Measurements from ENCODE around the gene PNLIPRP1. TPM values are rescaled to one million over a fixed set of nuclear protein-coding genes. Genes with fewer than 3 reads are reported as not detected.

Gene PNLIPRP1
- total and polyA plus RNA-seq, 10 of the 15 experiments (the other 5 are each of a cell fraction or from before 2014, with no cell fraction given), result 0.74 TPM; not detected in 9

- no peak overlapping the region for H3K4me2 ChIP-seq (ENCODE audit: control insufficient read depth, insufficient read depth)
- FAIRE-seq, result no peak
Measured at GRCh38 chr10:116627386-116627933, 36.7 kb downstream of the PNLIPRP1 start.

DNA sequence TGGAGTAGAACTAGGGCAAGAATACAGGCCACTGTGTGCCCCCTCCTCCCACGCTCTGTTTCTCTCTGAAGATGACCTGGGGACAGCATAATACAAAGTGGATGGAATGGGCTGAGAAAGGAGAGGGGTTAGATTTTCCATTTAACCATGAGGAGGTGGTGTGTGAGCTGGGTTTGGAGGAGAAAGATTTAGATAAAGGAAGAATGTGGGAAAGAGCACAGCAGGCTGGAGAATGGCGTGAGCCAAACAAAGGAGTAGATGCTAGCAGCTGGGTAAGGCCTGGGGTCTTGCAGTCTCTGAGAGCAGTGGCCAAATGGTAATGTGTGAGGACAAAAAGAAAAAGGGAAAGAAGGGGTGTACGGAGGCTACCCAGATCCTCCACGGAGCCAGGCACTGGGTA, 38.6 kb downstream of the PNLIPRP1 start:
- Histone ChIP-seq H3K4me2 (ENCODE audit: control insufficient read depth, insufficient read depth) (no peak overlapping the region), H3K27me3 (replicated peaks in 1 of 2; ENCODE audit: control insufficient read depth in 2 of 2, insufficient read depth in 2 of 2, low read length in 1 of 2) (no peaks in the 10 kb centered on the region; a peak in 2 of 4 replicates), H3K9me3 (replicated peaks; ENCODE audit: control insufficient read depth, insufficient read depth, low read length) (no peaks in the 10 kb centered on the region), H2AFZ (ENCODE audit: control insufficient read depth, low read depth, low read length) (no peak overlapping the region), H3K27ac (ENCODE audit: control insufficient read depth, insufficient read depth) (no peak overlapping the region), H3K4me1 (ENCODE audit: control insufficient read depth, insufficient read depth, low read length) (no peaks in the 10 kb centered on the region), H3K36me3 (ENCODE audit: control insufficient read depth in 2 of 2, insufficient read depth in 2 of 2, low read length in 1 of 2) (no peaks in the 10 kb centered on the region), H3K79me2 (ENCODE audit: control insufficient read depth, insufficient read depth, low read length) (no peaks in the 10 kb centered on the region), H4K20me1 (ENCODE audit: control insufficient read depth, insufficient read depth) (no peaks in the 10 kb centered on the region), H3K4me3 (no peak overlapping the region), H3K9ac (ENCODE audit: control insufficient read depth, insufficient read depth, low read length) (no peak overlapping the region)
- ChIA-PET RAD21 (ENCODE audit: unreplicated experiment) (no interaction called here), SMC1A (ENCODE audit: uncharacterized antibody, unreplicated experiment) (no interaction called here), POLR2A (no interaction called here), CTCF (no interaction called here)
- intact Hi-C loops (cut with micrococcal nuclease; ENCODE audit: unreplicated experiment), result no loop called here
- FAIRE-seq (no peak), ATAC-seq (no peak), DNase-seq (ENCODE audit: low read depth, low spot score) (no peak)
- 28% methylated on average over 4 of the region's 4 CpGs for WGBS (ENCODE audit: insufficient coverage, insufficient replicate concordance, low lambda C conversion rate, missing lambda C conversion rate)
- no peak for TF ChIP-seq MAX (IDR thresholded peaks at IDR 0.05; ENCODE audit: low read depth, low read length)
- TF ChIP-seq RAD21 (IDR thresholded peaks at IDR 0.05; ENCODE audit: insufficient read depth, low read depth, low read length), result no peak
- no peak for TF ChIP-seq GABPA (IDR thresholded peaks at IDR 0.05; ENCODE audit: low read depth)
- TF ChIP-seq LARP7 (IDR thresholded peaks at IDR 0.05), result no peak
- TF ChIP-seq BCL3 (IDR thresholded peaks at IDR 0.05; ENCODE audit: borderline replicate concordance, insufficient read depth, low read depth, low read length, poor library complexity, severe bottlenecking), result no peak
- TF ChIP-seq CTCF (IDR thresholded peaks at IDR 0.05 in 2 of 3, conservative IDR thresholded peaks at IDR 0.05 in 1 of 3; ENCODE audit: control insufficient read depth in 2 of 3, extremely low read depth in 1 of 3, insufficient read depth in 1 of 3, low read depth in 3 of 3, low read length in 3 of 3), result no peak
- no peak for TF ChIP-seq HDAC6 (IDR thresholded peaks at IDR 0.05; ENCODE audit: unreplicated experiment)
- no peak for TF ChIP-seq NFYA (IDR thresholded peaks at IDR 0.05; ENCODE audit: borderline replicate concordance, low read depth, low read length)
- TF ChIP-seq MYB (IDR thresholded peaks at IDR 0.05; ENCODE audit: borderline replicate concordance, low read depth, low read length), result no peak
- TF ChIP-seq SREBF1 (IDR thresholded peaks at IDR 0.05; ENCODE audit: low read length), result no peak
- no TSS peak for BruUV-seq (replicated peaks)
- in situ Hi-C loops (cut with MboI), result no loop called here

More at GRCh38 chr10:116627386-116627933, 36.7 kb downstream of the PNLIPRP1 start:
- H3K36me3 ChIP-seq (ENCODE audit: control insufficient read depth in 2 of 2, insufficient read depth in 2 of 2, low read length in 1 of 2), result no peaks in the 10 kb centered on the region
- H3K4me3 ChIP-seq, result no peak overlapping the region
- ChIA-PET SMC1A (ENCODE audit: uncharacterized antibody, unreplicated experiment) (no interaction called here), CTCF (no interaction called here), POLR2A (interaction anchor here (0.6 kb wide), 1 partner anchor 86 kb away, joined by 4 read pairs; no protein-coding TSS in a partner anchor), RAD21 (ENCODE audit: unreplicated experiment) (no interaction called here)
- DNase-seq (ENCODE audit: low read depth, low spot score) (no peak), ATAC-seq (no peak)
- no peaks in the 10 kb centered on the region; a peak in 2 of 4 replicates for H3K27me3 ChIP-seq (replicated peaks in 1 of 2; ENCODE audit: control insufficient read depth in 2 of 2, insufficient read depth in 2 of 2, low read length in 1 of 2)
- no peaks in the 10 kb centered on the region for H4K20me1 ChIP-seq (ENCODE audit: control insufficient read depth, insufficient read depth)
- H2AFZ ChIP-seq (ENCODE audit: control insufficient read depth, low read depth, low read length), result no peak overlapping the region
- H3K79me2 ChIP-seq (ENCODE audit: control insufficient read depth, insufficient read depth, low read length), result no peaks in the 10 kb centered on the region
- no peak overlapping the region for H3K9ac ChIP-seq (ENCODE audit: control insufficient read depth, insufficient read depth, low read length)
- no peaks in the 10 kb centered on the region for H3K4me1 ChIP-seq (ENCODE audit: control insufficient read depth, insufficient read depth, low read length)
- TF ChIP-seq GATAD2B (conservative IDR thresholded peaks at IDR 0.05; ENCODE audit: low read depth), result no peak
- in situ Hi-C loops (cut with MboI) (no loop called here), intact Hi-C loops (cut with micrococcal nuclease; ENCODE audit: unreplicated experiment) (no loop called here)
- H3K9me3 ChIP-seq (replicated peaks; ENCODE audit: control insufficient read depth, insufficient read depth, low read length), result no peaks in the 10 kb centered on the region
- no peak overlapping the region for H3K27ac ChIP-seq (ENCODE audit: control insufficient read depth, insufficient read depth)
- WGBS (ENCODE audit: insufficient coverage, insufficient replicate concordance, low lambda C conversion rate, missing lambda C conversion rate), result 38% methylated on average over 40 of the region's 49 CpGs
- BruUV-seq (replicated peaks), result no TSS peak
